Adrenal gland (tissue), 12 donors: ENCODE data around the gene YTHDF1. TPM values are rescaled to one million over a fixed set of nuclear protein-coding genes. Genes with fewer than 3 reads are reported as not detected.

Source experiments
- DNase-seq, 7 donors: peaks; one replicate each; pipeline ENCODE4 v3.0.0-alpha.2; 2019 to 2020
- H3K27ac ChIP-seq, 5 donors: fragments of 200-600 bp; sonication (generic) in 4 of 5; 1 replicate in 3 of 5; 2 replicates in 2 of 5; pipeline versions ENCODE4 v1.5.1 to v1.8.0; 2016 to 2020; ENCODE audit warnings: mild to moderate bottlenecking in 1 of 5
- H3K27me3 ChIP-seq: fragments of 200-600 bp; 2 replicates; pipeline ENCODE4 v1.8.0; 2021
- H3K36me3 ChIP-seq, 2 donors: fragments of 200-600 bp; replicated peaks in 1 of 2; 1 replicate in 1 of 2; 2 replicates in 1 of 2; pipeline versions ENCODE4 v1.5.1 to v1.8.0; 2018 to 2022
- H3K4me1 ChIP-seq, 2 donors: fragments of 200-600 bp; replicated peaks in 1 of 2; 1 replicate in 1 of 2; 2 replicates in 1 of 2; pipeline versions ENCODE4 v1.5.1 to v1.8.0; 2018 to 2021
- H3K4me3 ChIP-seq, 4 donors: fragments of 200-600 bp; sonication (generic) in 3 of 4; one replicate each; pipeline ENCODE4 v1.5.1; 2016 to 2018
- H3K9me3 ChIP-seq, 3 donors: fragments of 200-600 bp; sonication (generic) in 1 of 3; replicated peaks in 1 of 3; 1 replicate in 2 of 3; 2 replicates in 1 of 3; pipeline versions ENCODE4 v1.5.1 to v1.8.0; 2016 to 2021
- CTCF ChIP-seq, 6 experiments: fragments of 450-650 bp in 4 of 6; fragments of 200-600 bp in 2 of 6; sonication (generic) in 1 of 6; IDR thresholded peaks; 1 replicate in 5 of 6; 2 replicates in 1 of 6; pipeline versions ENCODE4 v1.5.1 to v1.8.0; 2016 to 2021; ENCODE audit warnings: antibody characterized with exemption in 6 of 6, mild to moderate bottlenecking in 2 of 6, moderate library complexity in 1 of 6
- POLR2A ChIP-seq, 2 donors: fragments of 450-650 bp; IDR thresholded peaks; one replicate each; pipeline ENCODE4 v1.6.1; 2017; ENCODE audit warnings: antibody characterized with exemption in 2 of 2, mild to moderate bottlenecking in 2 of 2, moderate library complexity in 1 of 2
- WGBS, 4 donors: extraction: QIAGEN DNeasy Blood & Tissue Kit in 2 of 4; methylation state at CpG; one replicate each; pipeline versions ENCODE4 v1.1.5 to v1.1.7; 2013 to 2017; 5-methylcytosine and 5-hydroxymethylcytosine counted together
- intact Hi-C, 2 donors: fragments of 100-400 bp; cut with DNase I; formaldehyde crosslinking; loops; one replicate each; pipeline versions ENCODE4 v1.14.1 to v1.15.0; 2022 to 2023
- polyA plus RNA-seq, 3 donors: library from polyadenylated mRNA; stranded (reverse); fragments of 200-250 nt in 2 of 3; fragments of 350-450 nt in 1 of 3; fragmentation: Illumina TruSeq in 1 of 3; extraction: RNeasy Lipid Tissue Mini Kit (QIAGEN cat#74804) in 1 of 3; gene quantifications; one replicate each; pipeline ENCODE4 v1.2.3, GENCODE V29; 2013 to 2014
- total RNA-seq, 9 donors: library from RNA; depleted of rRNA in 4 of 9; stranded (reverse); fragments of >200 nt in 4 of 9; fragments of 120-200 nt in 1 of 9; fragmentation: NEBNext Ultra II Directional in 1 of 9; extraction: Animal tissue kit (Norgen Biotek cat#: 25700) in 1 of 9; gene quantifications; one replicate each; pipeline versions ENCODE4 v1.1.0 to v1.2.4, GENCODE V29; 2013 to 2023
- donor health status: healthy with polysubstance abuse.
- donor health status: Bipolar disorder and iron deficiency.
- donor health status: DM: yes; HTN: yes; CAD: no.
- donor health status: DM: no; HTN: no; CAD: no.
- donor health status: DM: no; HTN: no; CAD: no.
- donor health status: DM: yes; HTN: yes; CAD: no.

YTHDF1 gene
- total and polyA plus RNA-seq, 12 donors = 18.1 to 41.9 (median 32.5) TPM

GRCh38 chr20:63164484-63165355 lies 51.2 kb downstream of the YTHDF1 start:
- Histone ChIP-seq H3K27me3 (peaks cover 7% of the 10 kb centered on the region), H3K27ac (no peak overlapping the region), H3K36me3 (no peaks in the 10 kb centered on the region), H3K4me1 (no peaks in the 10 kb centered on the region), H3K9me3 (no peaks in the 10 kb centered on the region), H3K4me3 (no peak overlapping the region)
- no peak for DNase-seq
- 64 to 70% (median 68%) methylated on average over 11 to 24 of the region's 24 CpGs for WGBS, 4 donors
- no peak for TF ChIP-seq CTCF (IDR thresholded peaks at IDR 0.05)
- no peak for TF ChIP-seq POLR2A (IDR thresholded peaks at IDR 0.05)
- intact Hi-C loops = no loop called here

- Histone ChIP-seq H3K9me3 (no peaks in the 10 kb centered on the region), H3K27me3 (peaks cover 7% of the 10 kb centered on the region), H3K27ac (no peak overlapping the region), H3K4me3 (no peak overlapping the region), H3K36me3 (no peaks in the 10 kb centered on the region), H3K4me1 (no peaks in the 10 kb centered on the region)
- TF ChIP-seq POLR2A (IDR thresholded peaks at IDR 0.05) (no peak), CTCF (IDR thresholded peaks at IDR 0.05) (no peak)
- intact Hi-C loops = no loop called here
- DNase-seq = no peak
- WGBS, 4 donors = 58 to 68% (median 64%) methylated on average over 10 to 17 of the region's 17 CpGs
These were observed 52.1 kb downstream of the YTHDF1 start for GRCh38 chr20:63163596-63164483.

- no peak for TF ChIP-seq POLR2A (IDR thresholded peaks at IDR 0.05)
- TF ChIP-seq CTCF (IDR thresholded peaks at IDR 0.05) = no peak
- no peak for DNase-seq
- Histone ChIP-seq H3K27ac (no peak overlapping the region), H3K36me3 (no peaks in the 10 kb centered on the region), H3K4me3 (no peak overlapping the region), H3K4me1 (no peaks in the 10 kb centered on the region), H3K9me3 (no peaks in the 10 kb centered on the region), H3K27me3 (peaks cover 7% of the 10 kb centered on the region)
- intact Hi-C loops = no loop called here
- 72 to 100% (median 79%) methylated on average over 3 to 6 of the region's 6 CpGs for WGBS, 4 donors
These were observed 52.8 kb downstream of the YTHDF1 start for GRCh38 chr20:63163171-63163570.

- H3K27me3 ChIP-seq = peaks cover 7% of the 10 kb centered on the region
These were observed 53.6 kb downstream of the YTHDF1 start for GRCh38 chr20:63162206-63162795.

More at GRCh38 chr20:63162206-63162795, 53.6 kb downstream of the YTHDF1 start:
- no peak for TF ChIP-seq POLR2A (IDR thresholded peaks at IDR 0.05)
- TF ChIP-seq CTCF (IDR thresholded peaks at IDR 0.05) = no peak
- H3K27ac ChIP-seq = no peak overlapping the region
- H3K4me3 ChIP-seq = no peak overlapping the region
- no peak for DNase-seq
- 69 to 77% (median 75%) methylated on average over 14 to 19 of the region's 19 CpGs for WGBS, 4 donors
- no peaks in the 10 kb centered on the region for H3K4me1 ChIP-seq
- H3K9me3 ChIP-seq = no peaks in the 10 kb centered on the region
- no peaks in the 10 kb centered on the region for H3K36me3 ChIP-seq
- intact Hi-C loops = no loop called here
